ENCODE results near the gene CAMSAP1.

CAMSAP1 gene

DNA sequence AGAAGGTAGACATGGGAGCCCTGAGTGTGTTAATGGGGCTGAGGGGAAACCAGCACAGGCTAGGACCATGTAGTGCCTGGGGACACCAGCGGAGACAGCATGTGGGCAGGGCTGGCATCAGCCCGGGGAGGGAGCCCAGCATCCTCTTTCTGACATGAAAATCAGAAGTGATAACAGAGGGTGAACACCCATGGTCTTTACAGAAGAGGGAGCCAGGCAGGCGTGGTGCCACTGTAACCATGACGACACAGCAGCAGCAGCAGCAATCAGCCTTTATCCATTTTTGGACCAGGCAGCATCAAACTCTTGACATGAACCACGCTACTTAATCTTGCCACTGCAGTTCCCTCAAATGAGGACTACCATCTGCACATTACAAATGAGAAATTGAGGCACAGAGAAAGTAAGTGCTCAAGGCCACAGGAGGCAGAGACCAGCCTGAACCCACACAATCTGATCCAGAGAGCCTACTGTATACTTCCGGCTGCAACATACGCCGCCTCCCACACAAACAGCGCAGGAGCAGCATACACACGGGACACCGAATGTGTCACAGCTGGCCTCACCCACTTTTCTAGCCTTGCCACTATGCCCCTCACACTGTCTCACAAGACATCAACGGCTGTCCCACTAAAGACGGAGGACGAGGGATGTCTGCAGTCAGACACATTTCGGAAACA is 23.8 kb downstream of the CAMSAP1 start:
- no peak for DNase-seq (ENCODE audit: low read depth in 3 of 3)

DNA sequence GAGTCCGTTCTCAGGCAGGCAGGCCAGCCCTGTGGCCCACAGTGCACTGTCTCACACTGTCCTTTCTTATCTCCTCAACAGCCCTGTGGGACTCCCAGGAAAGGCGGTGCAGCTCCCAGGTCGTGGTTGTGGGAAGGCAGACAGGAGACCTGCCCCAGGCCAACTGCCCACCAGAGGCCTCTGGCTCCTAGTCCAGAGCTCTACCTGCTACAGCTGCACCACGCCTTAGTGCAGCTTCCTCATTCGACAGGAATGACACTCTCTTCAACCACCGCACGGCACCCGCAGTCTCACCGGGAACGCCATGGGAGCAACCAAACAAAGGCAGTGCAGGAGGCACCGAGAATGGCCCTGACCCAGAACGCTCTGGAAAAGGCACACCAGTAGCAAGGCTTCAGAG is 25.3 kb downstream of the CAMSAP1 start:
- DNase-seq (ENCODE audit: low read depth in 3 of 3): no peak

DNA sequence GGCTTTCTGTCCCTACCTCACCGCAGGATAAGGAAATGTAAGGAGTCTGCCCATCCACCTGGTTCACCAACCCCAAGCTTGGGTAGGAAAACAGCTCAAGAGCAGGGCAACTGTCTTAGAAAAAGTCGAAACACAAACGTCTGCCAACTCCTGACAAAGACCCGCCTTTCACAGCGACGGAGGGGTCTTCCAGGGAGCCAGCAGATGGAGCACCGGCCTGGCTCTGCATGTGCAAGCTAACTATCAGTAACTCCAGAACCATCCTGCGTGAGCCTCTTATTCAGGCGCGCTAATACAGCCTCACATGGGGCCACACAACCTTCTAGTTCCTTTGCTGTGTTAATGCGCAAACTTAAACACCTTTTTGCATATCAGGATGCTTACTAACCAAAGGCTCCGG is 26.9 kb downstream of the CAMSAP1 start:
- no peak for DNase-seq (ENCODE audit: low read depth in 3 of 3)

DNA sequence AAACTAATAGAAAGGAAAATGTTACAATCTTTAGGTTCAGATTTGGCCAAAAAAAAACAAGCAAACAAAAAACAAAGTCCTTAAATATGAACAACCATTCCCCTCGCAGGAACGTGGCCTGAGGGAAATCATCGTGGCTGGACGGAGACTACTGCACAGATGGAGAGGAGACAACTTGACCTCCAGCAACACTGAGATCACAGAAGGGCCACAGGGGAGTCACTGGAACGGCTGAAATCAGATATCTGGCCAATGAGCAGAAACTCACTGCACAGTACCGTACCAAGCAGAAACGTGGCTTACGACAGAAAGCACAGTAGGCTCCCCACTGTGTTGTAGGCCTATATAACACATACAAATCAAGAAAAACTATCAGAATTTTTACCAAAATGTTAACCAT is 27.7 kb downstream of the CAMSAP1 start:
- no peak for DNase-seq (ENCODE audit: low read depth in 3 of 3)

DNA sequence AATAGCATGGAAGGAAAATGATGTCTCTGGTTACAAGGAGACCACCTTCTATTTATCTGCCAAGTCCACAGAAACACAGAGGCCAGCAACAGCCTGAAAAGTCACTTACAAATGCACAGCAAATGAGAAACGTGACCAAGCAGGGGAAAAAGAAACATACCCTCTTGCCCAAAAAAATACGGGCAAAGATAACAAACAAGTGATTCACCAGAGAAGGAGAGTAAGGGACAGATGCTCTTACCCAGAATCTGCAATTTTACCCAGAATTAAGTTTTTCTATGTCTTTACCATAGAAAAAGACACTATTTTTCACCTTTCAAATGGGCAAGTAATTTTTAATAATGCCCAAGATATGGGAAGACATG is 28.1 kb downstream of the CAMSAP1 start:
- DNase-seq (ENCODE audit: low read depth in 3 of 3): no peak

DNA sequence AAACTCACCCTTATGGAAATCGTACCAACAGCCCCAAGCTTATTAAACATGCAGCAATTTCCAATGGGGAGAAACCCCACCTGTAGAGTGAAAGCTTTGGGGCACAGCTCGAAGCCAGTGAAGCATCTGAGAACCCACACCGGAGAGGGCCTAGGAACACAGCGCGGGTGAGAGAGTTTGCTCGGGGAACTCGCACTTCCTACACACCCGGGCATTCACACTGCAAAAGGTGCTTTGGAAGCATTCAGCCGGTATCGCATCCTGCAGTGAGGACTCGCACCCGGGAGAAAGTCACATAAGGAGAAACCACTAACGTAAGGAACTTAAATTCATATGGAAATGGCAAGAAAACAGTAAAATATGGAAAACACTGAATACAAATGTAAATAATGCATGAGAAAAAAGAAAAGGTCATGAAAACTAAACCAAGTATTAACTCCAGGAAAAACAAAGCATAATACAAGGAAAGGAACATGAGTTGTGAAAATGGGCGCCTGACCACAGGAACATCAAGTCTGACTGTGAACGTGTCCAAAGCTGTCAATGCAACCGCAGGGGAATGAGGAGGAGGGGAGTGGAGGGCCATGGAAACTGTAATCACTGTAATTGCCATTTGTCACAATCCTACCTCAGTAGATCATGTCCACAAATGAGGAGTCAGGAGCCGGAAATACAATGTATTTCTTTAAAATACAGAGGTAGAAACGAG is 28.7 kb downstream of the CAMSAP1 start:
- DNase-seq (ENCODE audit: low read depth in 3 of 3): no peak

DNA sequence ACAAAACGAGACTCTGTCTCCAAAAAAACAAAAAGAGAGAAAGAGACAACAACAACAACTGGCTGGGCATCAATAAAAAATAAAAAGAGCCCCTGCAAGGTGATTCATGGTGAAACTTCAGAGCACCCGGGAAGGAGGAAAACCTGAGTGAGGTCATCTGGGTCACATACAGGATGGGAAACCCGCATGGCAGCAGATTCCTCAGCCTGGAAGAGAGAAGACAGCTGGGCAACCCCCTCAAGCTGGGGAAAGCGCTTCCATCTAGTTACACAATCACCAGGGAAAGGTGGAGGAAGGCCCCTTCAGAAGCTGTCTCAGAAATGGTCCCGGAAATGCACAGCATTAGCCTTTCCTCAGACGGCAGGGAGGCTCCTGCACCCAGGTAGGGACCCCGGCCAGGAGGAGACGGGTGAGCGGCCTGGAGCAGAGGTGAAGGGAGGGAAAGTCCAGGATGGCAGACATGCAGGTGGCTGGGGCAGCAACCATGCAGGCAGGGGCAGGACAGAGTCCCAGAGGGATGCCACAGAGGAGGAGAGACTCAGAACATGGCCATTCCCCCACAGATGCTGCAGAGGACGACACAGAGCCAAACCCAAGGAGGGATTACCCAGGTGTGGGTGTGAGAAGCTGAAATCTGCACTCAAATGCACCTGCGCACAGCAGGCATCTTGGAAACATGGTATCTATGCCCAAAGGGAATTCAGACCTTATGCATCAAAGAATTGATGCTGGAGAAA is 29.4 kb downstream of the CAMSAP1 start:
- no peak for DNase-seq (ENCODE audit: low read depth in 3 of 3)

DNA sequence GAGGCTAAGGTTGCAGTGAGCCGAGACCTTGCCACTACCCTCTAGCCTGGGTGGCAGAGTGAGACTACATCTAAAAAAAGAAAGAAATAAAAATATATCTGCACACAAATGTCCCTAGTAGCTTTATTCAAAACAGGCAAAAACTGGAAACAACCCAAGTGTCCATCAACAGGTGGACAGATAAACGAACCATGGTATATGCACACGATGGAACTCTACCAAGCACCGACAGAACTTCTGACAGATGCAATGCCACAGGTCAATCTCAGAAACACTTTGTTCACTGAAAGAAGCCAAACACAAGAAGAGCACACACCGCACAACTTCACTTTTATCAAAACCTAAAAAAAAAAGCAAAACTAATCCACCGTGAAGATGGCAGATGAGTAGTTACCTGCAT is 30.4 kb downstream of the CAMSAP1 start:
- no peak for DNase-seq (ENCODE audit: low read depth in 3 of 3)

DNA sequence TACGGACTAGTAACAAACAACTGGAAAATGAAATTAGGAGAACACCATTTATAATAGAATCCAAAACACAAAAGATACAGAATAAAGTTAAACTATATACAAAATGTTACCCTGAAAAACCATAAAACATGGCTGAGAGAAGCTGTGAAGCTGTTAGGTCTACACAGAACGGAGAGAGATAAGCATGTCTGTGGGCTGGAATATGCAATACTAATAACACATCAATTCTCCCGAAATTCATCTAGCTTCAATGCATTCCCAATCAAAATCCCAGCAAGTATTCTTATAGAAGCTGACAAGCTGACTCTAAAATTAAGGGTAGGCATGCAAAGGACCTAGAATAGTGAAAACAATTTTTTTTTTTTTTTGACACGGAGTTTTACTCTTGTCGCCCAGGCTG is 32.5 kb downstream of the CAMSAP1 start:
- no peak for DNase-seq (ENCODE audit: low read depth in 3 of 3)

DNA sequence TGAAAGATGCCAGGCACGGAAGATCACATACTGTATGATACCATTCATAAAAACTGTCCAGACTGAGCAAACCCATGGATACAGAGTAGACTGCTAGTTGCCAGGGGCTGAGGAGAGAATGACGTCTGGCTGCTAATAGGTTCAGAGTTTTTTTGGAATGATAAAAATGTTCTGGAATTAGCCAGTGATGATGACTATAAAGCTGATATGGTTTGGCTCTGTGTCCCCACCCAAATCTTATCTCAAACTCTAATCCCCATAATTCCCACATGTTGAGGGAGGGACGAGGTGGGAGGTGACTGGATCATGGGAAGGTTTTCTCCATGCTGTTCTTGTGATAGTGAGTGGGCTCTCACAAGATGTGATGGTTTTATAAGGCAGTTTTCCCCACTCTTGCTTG is 37.4 kb downstream of the CAMSAP1 start:
- DNase-seq (ENCODE audit: low read depth in 3 of 3): no peak

DNA sequence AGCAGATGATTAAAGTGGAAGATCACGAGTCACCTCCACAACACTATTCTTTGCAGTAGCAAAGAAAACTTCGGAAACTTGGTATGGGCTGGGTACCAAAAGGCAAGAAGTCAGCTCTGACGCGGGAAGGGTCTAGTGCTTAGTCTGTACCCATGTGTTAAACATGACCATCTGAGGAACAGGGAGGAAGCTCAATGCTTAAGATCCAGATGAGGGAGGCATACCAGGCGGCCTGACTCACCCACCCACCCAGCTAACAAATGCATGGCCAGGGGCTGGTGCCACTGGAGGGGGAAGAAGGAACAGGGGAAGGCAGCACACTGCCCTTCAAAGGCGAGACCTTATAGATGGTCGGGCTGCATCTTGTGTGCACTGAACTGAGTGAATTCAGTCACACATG is 41.8 kb downstream of the CAMSAP1 start:
- DNase-seq (ENCODE audit: low read depth in 3 of 3): no peak

DNA sequence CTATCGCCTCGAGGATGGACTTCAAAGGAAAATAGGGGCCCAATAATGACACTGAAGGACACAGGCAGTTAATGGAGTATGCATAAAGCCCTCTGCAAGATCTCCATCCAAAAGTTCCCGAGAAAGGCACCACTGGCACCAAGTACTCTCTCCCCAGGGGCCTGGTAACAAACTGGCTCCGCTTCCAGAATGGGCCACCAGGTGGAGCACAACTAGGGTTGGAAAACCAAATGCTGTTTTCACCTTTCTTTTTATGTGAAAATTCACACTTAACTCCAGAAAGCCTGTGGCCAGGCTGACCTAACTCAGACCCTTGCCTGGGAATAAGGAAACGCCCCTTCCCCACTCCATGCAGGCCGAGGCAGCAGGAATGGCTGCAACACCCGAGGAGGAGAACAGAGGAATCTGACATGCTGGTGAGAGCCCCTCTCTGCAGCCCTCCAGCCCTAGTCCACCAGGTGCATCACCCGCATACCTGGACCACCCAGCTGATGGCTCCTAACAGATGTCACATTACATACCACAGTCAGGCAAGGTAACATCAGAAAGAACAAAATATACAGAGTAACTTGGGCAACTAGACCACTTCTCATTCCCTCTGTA is 42.8 kb downstream of the CAMSAP1 start:
- peak; percentile 63 to 65 (median 63) for DNase-seq (ENCODE audit: low read depth in 3 of 3)

DNA sequence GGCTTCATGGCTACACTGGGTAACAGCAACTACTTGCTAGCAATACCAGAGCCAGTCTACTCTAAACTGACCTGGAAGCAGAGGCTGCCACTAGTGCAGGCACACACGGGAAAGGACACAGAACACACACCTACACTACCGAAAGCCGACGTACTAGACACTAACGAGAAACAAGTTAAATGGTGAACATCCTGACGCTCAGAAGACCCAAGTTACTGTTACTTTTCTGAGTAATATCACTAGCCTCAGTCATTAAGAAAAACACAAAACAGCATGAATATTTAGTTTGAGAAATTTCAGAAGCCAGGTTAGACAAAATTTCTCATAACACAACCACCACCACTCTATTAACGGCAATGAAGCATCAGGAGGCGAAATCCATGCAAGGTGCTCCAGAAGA is 44.5 kb downstream of the CAMSAP1 start:
- no peak for DNase-seq (ENCODE audit: low read depth in 3 of 3)

DNA sequence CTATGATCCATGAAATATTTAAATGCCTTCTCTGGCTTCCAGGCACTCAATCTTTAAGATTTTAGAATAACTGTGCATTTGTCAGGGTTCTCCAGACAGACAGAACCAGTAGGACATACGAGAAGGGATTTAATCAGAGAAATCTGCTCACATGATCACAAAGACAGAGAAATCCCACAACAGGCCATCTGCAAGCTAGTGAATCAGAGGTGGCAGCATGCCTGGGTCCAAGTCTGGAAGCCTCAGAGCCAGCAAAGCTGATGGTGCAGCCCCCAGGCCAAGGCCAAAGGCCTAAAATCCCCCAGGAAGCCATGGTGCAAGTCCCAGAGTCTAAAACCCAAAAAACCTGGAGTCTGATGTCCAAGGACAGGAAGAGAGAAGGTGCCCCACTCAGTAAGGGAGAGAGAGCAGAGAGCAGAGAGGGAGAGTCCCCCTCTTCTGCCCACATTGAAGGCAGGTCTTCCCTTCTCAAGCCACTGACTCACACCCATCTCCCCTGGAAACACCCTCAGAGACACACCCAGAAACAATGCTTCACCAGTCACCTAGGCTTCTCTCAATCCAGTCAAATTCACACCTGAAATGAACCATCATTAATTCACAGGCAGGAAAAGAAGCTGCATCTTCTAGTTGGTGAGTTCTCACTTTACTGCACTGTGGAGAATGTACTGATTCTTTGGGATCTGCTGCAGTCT is 48.7 kb downstream of the CAMSAP1 start:
- no peak for DNase-seq (ENCODE audit: low read depth in 3 of 3)

DNA sequence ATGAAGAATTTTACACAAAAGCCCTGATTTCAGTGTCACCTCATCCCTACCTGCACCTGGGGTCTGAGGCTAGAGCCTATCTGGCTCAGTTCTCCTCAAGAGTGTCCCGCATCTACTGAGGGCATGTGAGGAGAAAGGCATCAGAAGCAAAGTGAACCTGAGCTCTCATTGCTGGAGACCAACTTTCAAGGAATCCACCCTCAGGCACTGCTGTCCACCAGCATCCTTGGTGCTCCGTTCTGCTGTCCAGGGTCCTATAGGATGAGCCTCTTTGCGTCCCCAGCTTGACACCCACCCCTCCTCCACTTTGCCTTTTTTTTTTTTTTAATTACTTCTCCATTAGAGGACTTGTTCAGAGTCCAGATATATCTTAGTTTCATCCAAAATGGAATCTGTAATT is 49.5 kb downstream of the CAMSAP1 start:
- DNase-seq (ENCODE audit: low read depth in 3 of 3): no peak

DNA sequence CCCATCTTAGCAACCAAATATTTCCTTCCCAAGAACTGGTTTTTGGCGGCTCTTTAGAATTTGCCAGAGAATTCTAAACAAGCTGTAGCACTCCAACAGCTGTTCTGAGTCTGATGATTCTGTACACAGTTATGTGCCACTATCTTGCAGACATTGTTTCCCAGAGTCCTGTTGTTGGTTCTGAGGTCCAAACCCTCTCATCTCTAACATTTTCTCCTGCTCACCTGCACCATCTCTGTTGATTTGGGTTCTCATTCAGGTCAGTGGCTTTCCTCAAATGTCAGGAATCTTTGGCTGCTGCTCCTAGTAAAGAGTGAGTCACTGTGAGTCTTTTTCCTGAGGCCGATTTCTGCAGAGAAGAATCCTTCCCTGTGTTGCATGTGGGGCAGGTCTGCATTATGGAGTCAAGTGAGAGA is 50.0 kb downstream of the CAMSAP1 start:
- DNase-seq (ENCODE audit: low read depth in 3 of 3): no peak

DNA sequence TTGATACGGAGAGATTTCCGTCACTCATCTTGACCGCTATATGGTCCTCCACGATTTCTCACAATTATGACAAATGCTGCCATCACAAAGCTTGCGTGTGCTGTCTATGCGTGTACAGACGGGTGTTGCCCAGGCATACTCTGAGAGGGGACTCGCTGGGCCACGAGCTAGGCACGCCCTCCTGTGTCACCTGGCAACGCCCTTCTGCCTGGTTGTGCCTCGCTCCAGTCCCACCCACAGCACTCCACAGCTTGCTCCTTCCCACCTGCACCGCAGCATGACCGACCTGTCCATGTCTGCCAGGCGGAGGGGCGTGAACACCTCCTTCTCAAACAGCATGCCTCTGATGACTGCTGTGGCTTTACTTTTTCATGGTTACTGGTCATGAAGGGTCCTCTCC is 55.6 kb downstream of the CAMSAP1 start:
- DNase-seq (ENCODE audit: low read depth in 3 of 3): no peak

DNA sequence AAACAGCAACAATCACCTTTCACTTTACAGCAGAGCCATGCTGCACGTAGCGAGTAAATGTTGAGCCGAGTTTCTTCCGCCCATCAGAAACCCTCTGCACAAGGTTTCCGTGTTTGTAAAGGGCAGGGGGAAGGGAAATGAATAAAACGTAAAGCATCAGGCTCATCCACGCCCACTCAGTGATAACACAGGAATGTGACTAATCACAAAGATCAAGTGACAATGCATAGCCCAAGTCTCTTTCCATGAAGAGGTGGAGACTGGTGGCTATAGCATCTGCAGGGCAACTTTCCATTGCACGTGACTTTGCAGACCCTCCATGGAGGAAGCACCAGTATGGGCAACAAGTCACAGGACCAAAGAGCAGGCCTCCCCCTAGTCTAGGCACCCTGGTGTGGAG is 56.6 kb downstream of the CAMSAP1 start:
- no peak for DNase-seq (ENCODE audit: low read depth in 3 of 3)

DNA sequence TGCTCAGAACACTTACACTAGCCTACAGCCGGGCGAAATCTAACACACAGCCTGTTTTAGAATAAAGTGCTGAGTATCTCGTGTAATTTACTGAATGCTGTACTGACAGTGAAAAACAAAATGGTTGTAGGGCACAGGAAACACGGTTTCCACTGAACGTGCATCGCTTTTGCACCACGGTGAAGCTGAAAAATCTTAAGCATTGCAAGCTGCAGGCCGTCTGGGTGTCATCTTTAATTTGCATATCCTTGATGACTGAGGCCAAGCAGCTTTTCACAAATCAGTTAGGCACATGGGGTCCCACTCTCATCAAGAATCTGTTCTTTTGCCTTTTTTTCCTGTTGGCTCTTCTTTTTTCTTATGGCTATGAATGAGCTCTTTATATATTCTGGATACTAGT is 58.2 kb downstream of the CAMSAP1 start:
- DNase-seq (ENCODE audit: low read depth in 3 of 3): no peak

DNA sequence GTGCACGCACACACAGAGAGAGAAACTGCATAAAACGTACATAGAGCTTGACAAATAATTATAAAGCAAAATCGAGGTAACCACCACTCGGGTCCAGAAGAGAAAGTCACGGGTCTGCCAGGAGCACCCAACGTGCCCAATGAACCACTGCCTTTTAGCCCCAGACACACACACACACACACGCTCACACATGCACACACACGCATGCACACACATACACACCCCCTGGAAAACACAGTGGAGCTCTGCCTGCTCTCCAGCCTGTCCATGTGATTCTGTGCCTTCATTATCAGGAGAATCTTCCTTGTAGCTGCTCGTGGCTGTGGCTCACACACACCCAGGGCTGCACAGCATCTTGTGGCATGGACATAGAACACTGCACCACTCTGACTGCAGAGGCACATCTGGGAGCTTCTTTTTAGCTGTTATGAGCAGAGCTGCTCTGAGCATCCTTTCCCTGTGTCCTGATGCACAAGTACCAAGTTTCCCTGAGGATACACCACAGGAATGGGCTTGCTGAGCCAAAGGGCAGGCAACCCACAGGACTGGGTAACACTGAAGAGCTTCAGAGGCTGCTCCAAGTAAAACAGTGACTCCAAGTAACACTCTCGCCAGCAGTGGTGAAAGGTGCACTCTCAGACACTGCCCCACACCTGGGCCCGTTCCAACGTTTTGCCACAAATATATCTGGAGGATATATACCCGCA is 58.9 kb downstream of the CAMSAP1 start:
- no peak for DNase-seq (ENCODE audit: low read depth in 3 of 3)

DNA sequence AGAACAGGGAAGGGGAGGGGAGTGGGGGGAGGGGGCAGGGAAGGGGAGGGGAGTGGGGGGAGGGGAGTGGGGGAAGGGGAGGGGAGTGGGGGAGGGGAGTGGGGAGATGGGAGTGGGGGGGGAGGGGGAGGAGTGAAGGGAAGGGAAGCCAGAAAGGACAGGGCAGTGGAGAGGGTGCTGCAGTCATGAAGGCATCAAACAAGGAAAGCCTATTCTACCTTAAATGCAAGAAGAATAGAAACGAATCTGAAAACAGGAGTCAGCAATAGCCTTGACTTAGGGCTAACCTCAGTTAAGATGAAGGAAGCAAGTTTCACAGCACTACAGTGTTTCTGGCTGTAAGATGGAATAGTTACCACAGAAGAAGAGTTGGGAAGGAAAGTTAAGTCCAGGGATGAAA is 59.5 kb downstream of the CAMSAP1 start:
- no peak for DNase-seq (ENCODE audit: low read depth in 3 of 3)

Data from stimulated activated CD4-positive, alpha-beta T cell treated with anti-CD3 and anti-CD28 coated beads, TNF-alpha, amount 100 ng/mL, for 4 hours (primary cell).